LNCaP clone FGC (cell line): ENCODE results near the gene BEST1.

ENCODE experiments used
- DNase-seq: peaks from one replicate; pipeline ENCODE4 v3.0.0-alpha.2; 2011; ENCODE audit warnings: low read depth
- H3K4me3 ChIP-seq: 2 replicates; pipeline ENCODE4 v1.5.1; 2011; ENCODE audit warnings: mild to moderate bottlenecking, low read depth, low read length, control low read depth
- CTCF ChIP-seq: IDR thresholded peaks from 2 replicates; pipeline ENCODE4 v1.5.1; 2012; ENCODE audit warnings: mild to moderate bottlenecking; ENCODE audit not compliant: control insufficient read depth, insufficient read depth; ENCODE audit errors: extremely low read depth

The BEST1 gene

GRCh38 chr11:61935861-61936260 is 14.3 kb upstream of the BEST1 start:
- no peak overlapping the region for H3K4me3 ChIP-seq
- no peak for DNase-seq
- TF ChIP-seq CTCF: no peak

- no peak overlapping the region for H3K4me3 ChIP-seq
- no peak for DNase-seq
- no peak for TF ChIP-seq CTCF
These were observed 9.7 kb upstream of the BEST1 start for GRCh38 chr11:61940466-61940865.

GRCh38 chr11:61945191-61945590 is 5.0 kb upstream of the BEST1 start:
- no peak overlapping the region for H3K4me3 ChIP-seq
- DNase-seq: no peak
- TF ChIP-seq CTCF: no peak

- DNase-seq: no peak
- no peak for TF ChIP-seq CTCF
- no peak overlapping the region for H3K4me3 ChIP-seq
These were observed 3.3 kb upstream of the BEST1 start for GRCh38 chr11:61946894-61947293.

- DNase-seq: peak; percentile 75
- TF ChIP-seq CTCF: peak; percentile 99
- H3K4me3 ChIP-seq: no peak overlapping the region
These were observed 2.5 kb upstream of the BEST1 start for GRCh38 chr11:61947486-61948210.

GRCh38 chr11:61948505-61948904 is 1.6 kb upstream of the BEST1 start:
- no peak for DNase-seq
- TF ChIP-seq CTCF: no peak
- no peak overlapping the region for H3K4me3 ChIP-seq
